Astrocyte (in vitro differentiated cells and primary cell): Measurements from ENCODE around the gene PLA2G2D. TPM values are rescaled to one million over a fixed set of nuclear protein-coding genes. Genes with fewer than 3 reads are reported as not detected.

Experiments used
- DNase-seq: peaks from one replicate; pipeline ENCODE4 v3.0.0-alpha.2; 2010; ENCODE audit warnings: low read depth
- FAIRE-seq: peaks from 2 replicates; lab custom pipeline; 2011; peaks lifted over from hg19 to GRCh38; lab: Jason Lieb, UNC
- H2AFZ ChIP-seq: 2 replicates; pipeline ENCODE4 v1.6.0; 2012; ENCODE audit warnings: low read depth, low read length, inconsistent platforms
- H3K27ac ChIP-seq: 2 replicates; pipeline ENCODE4 v1.5.1; 2011; ENCODE audit warnings: low read depth, low read length, inconsistent platforms
- H3K27me3 ChIP-seq: 2 replicates; pipeline ENCODE4 v1.6.0; 2011; ENCODE audit warnings: low read length, inconsistent platforms; ENCODE audit not compliant: insufficient read depth
- H3K36me3 ChIP-seq: 2 replicates; pipeline ENCODE4 v1.5.1; 2011; ENCODE audit warnings: low read length, inconsistent platforms; ENCODE audit not compliant: insufficient read depth
- H3K4me1 ChIP-seq: 2 replicates; pipeline ENCODE4 v1.5.1; 2011; ENCODE audit warnings: low read length, inconsistent platforms; ENCODE audit not compliant: insufficient read depth
- H3K4me2 ChIP-seq: 2 replicates; pipeline ENCODE4 v1.6.0; 2012; ENCODE audit warnings: low read length, inconsistent platforms
- H3K4me3 ChIP-seq: 2 replicates; pipeline ENCODE4 v1.5.1; 2011; ENCODE audit warnings: low read depth, mild to moderate bottlenecking, low read length, inconsistent platforms; ENCODE audit not compliant: insufficient read depth
- H3K79me2 ChIP-seq: 2 replicates; pipeline ENCODE4 v1.6.0; 2012; ENCODE audit warnings: mild to moderate bottlenecking, low read length, inconsistent platforms; ENCODE audit not compliant: insufficient read depth
- H3K9ac ChIP-seq: 2 replicates; pipeline ENCODE4 v1.6.0; 2012; ENCODE audit warnings: mild to moderate bottlenecking, low read length, inconsistent platforms
- H3K9me3 ChIP-seq: 2 replicates; pipeline ENCODE4 v1.5.1; 2012; ENCODE audit warnings: low read depth, mild to moderate bottlenecking, low read length, inconsistent platforms; ENCODE audit not compliant: insufficient read depth
- H4K20me1 ChIP-seq: 2 replicates; pipeline ENCODE4 v1.6.0; 2012; ENCODE audit warnings: low read length, inconsistent platforms; ENCODE audit not compliant: insufficient read depth
- H3K27ac Mint-ChIP-seq: one replicate; pipeline ENCODE4 v1.8.0; 2021; ENCODE audit warnings: mild to moderate bottlenecking, mixed read lengths; ENCODE audit not compliant: unreplicated experiment
- H3K27me3 Mint-ChIP-seq: one replicate; pipeline ENCODE4 v1.8.0; 2021; ENCODE audit warnings: low read depth, mixed read lengths; ENCODE audit not compliant: unreplicated experiment
- H3K36me3 Mint-ChIP-seq: one replicate; pipeline ENCODE4 v1.8.0; 2021; ENCODE audit warnings: low read depth, mixed read lengths; ENCODE audit not compliant: unreplicated experiment
- H3K4me1 Mint-ChIP-seq: one replicate; pipeline ENCODE4 v1.8.0; 2021; ENCODE audit warnings: low read depth, mixed read lengths; ENCODE audit not compliant: unreplicated experiment
- H3K4me3 Mint-ChIP-seq: one replicate; pipeline ENCODE4 v1.8.0; 2021; ENCODE audit warnings: mild to moderate bottlenecking, moderate library complexity, mixed read lengths; ENCODE audit not compliant: unreplicated experiment
- H3K9me3 Mint-ChIP-seq: one replicate; pipeline ENCODE4 v1.8.0; 2021; ENCODE audit warnings: mild to moderate bottlenecking, mixed read lengths; ENCODE audit not compliant: unreplicated experiment
- CTCF ChIP-seq: IDR thresholded peaks from 2 replicates; pipeline ENCODE4 v1.5.1; 2011; ENCODE audit warnings: low read depth, mild to moderate bottlenecking, inconsistent platforms, low read length, moderate library complexity; ENCODE audit not compliant: insufficient read depth
- EZH2 ChIP-seq: IDR thresholded peaks from 2 replicates; pipeline ENCODE4 v1.6.1; 2012; ENCODE audit warnings: mild to moderate bottlenecking, low read length, inconsistent platforms; ENCODE audit not compliant: insufficient read depth
- total RNA-seq: library from RNA; stranded (reverse); gene quantifications from 2 replicates; pipeline ENCODE4 v1.2.1, GENCODE V29; 2021

Gene PLA2G2D
- total RNA-seq, 1 donor from 2014 or later: not detected

- no peak overlapping the region for H3K4me2 ChIP-seq
- Mint-ChIP-seq H3K36me3 (no peaks in the 10 kb centered on the region), H3K27me3 (no peaks in the 10 kb centered on the region), H3K9me3 (peaks cover 3% of the 10 kb centered on the region), H3K27ac (peak overlapping the region; percentile 93), H3K4me1 (peaks cover 14% of the 10 kb centered on the region), H3K4me3 (no peak overlapping the region)
- no peak overlapping the region for H3K27ac ChIP-seq
- H3K9ac ChIP-seq: no peak overlapping the region
- TF ChIP-seq EZH2 (no peak), CTCF (no peak)
- H4K20me1 ChIP-seq: no peaks in the 10 kb centered on the region
- no peaks in the 10 kb centered on the region for H3K36me3 ChIP-seq
- DNase-seq (no peak), FAIRE-seq (no peak)
- H3K27me3 ChIP-seq: no peaks in the 10 kb centered on the region
- H3K9me3 ChIP-seq: no peaks in the 10 kb centered on the region
- peaks cover 9% of the 10 kb centered on the region for H3K4me1 ChIP-seq
- H3K79me2 ChIP-seq: no peaks in the 10 kb centered on the region
- H3K4me3 ChIP-seq: no peak overlapping the region
- H2AFZ ChIP-seq: no peak overlapping the region
These were observed 11.5 kb downstream of the PLA2G2D start for GRCh38 chr1:20107796-20108195.

GRCh38 chr1:20107351-20107750 is 12.0 kb downstream of the PLA2G2D start:
- Histone ChIP-seq H3K27ac (no peak overlapping the region), H3K9me3 (no peaks in the 10 kb centered on the region), H3K4me3 (no peak overlapping the region), H3K27me3 (no peaks in the 10 kb centered on the region), H3K4me2 (no peak overlapping the region), H4K20me1 (no peaks in the 10 kb centered on the region), H3K9ac (no peak overlapping the region), H3K79me2 (no peaks in the 10 kb centered on the region), H2AFZ (no peak overlapping the region), H3K4me1 (peaks cover 9% of the 10 kb centered on the region), H3K36me3 (no peaks in the 10 kb centered on the region)
- DNase-seq (no peak), FAIRE-seq (no peak)
- Mint-ChIP-seq H3K27me3 (no peaks in the 10 kb centered on the region), H3K9me3 (peaks cover 3% of the 10 kb centered on the region), H3K36me3 (no peaks in the 10 kb centered on the region), H3K4me3 (no peak overlapping the region), H3K27ac (no peak overlapping the region), H3K4me1 (peaks cover 14% of the 10 kb centered on the region)
- no peak for TF ChIP-seq CTCF
- no peak for TF ChIP-seq EZH2

- Mint-ChIP-seq H3K4me3 (no peak overlapping the region), H3K27ac (no peak overlapping the region), H3K36me3 (no peaks in the 10 kb centered on the region), H3K27me3 (peaks cover 3% of the 10 kb centered on the region), H3K9me3 (peaks cover 3% of the 10 kb centered on the region), H3K4me1 (peaks cover 13% of the 10 kb centered on the region)
- DNase-seq (peak; percentile 59), FAIRE-seq (no peak)
- TF ChIP-seq EZH2: no peak
- no peak for TF ChIP-seq CTCF
- Histone ChIP-seq H3K4me3 (no peak overlapping the region), H3K27ac (no peak overlapping the region), H3K4me1 (peaks cover 6% of the 10 kb centered on the region), H3K9me3 (no peaks in the 10 kb centered on the region), H3K36me3 (no peaks in the 10 kb centered on the region), H4K20me1 (no peaks in the 10 kb centered on the region), H2AFZ (no peak overlapping the region), H3K27me3 (no peaks in the 10 kb centered on the region), H3K4me2 (no peak overlapping the region), H3K79me2 (no peaks in the 10 kb centered on the region), H3K9ac (no peak overlapping the region)
These were observed 13.5 kb downstream of the PLA2G2D start for GRCh38 chr1:20105856-20106255.
